GM19043 (cell line): ENCODE results near the gene NUP205.
"Not testable (repeated sequence)": the region's sequence is repeated elsewhere in the genome, so short reads cannot be mapped to it uniquely, and the experiment has no call there.

ENCODE experiments used
- ATAC-seq: cut with Tn5 transposase; IDR thresholded peaks from one replicate; pipeline ENCODE4 v1.9.1; 2021; ENCODE audit warnings: low read depth; ENCODE audit not compliant: unreplicated experiment

NUP205 gene

DNA sequence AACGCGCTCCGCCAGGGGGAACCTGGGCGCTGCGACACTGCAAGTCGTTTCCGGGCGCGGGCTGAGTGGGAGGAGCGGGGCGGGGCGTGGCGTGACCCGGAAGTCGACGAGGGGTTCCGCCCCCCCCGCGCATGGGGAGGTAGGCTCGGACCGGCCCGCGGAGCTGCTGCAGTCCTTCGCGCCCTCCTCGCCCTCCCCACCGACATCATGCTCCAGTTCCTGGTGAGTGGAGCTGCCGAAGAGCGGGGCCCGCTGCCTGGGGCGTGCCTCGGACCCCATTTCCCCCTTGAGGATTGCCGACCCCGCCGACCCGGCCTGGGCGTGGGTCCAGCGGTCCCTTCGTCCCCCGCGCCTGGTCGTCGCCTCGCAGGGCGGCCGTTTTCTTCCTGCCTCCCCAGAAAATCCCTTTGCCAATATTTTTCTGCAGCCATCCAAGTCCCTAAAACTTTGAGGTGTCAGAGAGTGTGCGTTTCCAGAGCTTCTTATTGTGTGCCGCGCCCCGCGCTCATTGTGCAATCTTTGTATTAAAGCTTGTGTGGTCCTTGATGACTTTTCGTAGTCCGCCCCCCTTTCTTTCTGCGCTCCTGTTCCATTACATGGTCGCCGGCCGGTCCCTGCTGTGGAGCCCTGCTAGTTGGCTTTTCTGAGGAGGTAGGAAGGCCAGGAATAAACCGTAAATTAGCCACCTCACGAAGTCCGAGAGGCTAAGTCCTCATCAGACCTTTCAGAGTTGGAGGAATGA, 104.8 kb downstream of the NUP205 start, which contains the start of gene STMP1:
Gene STMP1 (plus strand): TSS at position 142 of the 742 bp plus-strand sequence.
- ATAC-seq: peak; percentile 93

GRCh38 chr7:135664046-135664589, 106.4 kb downstream of the NUP205 start:
- no peak for ATAC-seq

GRCh38 chr7:135665042-135665441, 107.3 kb downstream of the NUP205 start:
- ATAC-seq: no peak

GRCh38 chr7:135666156-135666555, 108.4 kb downstream of the NUP205 start:
- ATAC-seq: no peak

GRCh38 chr7:135666846-135667245, 109.1 kb downstream of the NUP205 start:
- no peak for ATAC-seq

DNA sequence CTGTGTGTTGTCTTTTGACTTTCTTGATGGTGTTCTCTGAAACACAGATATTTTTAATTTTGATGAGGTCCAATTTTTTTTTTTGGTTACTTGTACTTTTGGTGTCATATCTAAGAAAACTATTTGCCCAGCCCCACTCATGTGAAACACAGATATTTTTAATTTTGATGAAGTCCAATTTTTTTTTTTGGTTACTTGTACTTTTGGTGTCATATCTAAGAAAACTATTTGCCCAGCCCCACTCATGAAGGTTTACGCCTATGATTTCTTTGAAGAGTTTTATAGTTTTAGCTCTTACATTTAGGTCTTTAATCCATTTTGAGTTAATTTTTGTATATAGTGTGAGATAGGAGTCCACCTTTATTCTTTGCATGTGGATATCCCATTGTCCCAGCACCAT, 109.9 kb downstream of the NUP205 start:
- ATAC-seq: not testable (repeated sequence)

- not testable (repeated sequence) for ATAC-seq
Measured at GRCh38 chr7:135668852-135669395, 111.2 kb downstream of the NUP205 start.

DNA sequence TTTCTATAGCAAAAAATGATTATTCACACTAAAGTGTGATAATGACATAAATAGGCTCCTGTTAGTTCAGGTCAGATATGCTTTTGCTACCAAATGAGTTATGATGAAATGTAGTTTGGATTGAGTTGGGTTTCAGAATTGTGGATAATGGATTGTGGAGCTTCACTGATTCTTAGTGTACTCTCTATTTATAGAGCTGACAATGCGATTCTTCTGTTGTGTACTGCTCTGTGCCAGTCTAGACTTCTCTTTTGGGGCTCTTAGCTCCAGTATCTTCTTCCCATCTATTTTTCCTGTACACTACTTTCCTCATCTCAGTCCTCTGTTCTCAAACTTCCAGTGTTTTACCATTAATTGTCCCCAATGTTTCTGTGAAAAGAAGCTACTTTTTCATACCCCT, 112.1 kb downstream of the NUP205 start:
- no peak for ATAC-seq

GRCh38 chr7:135670179-135670578, 112.5 kb downstream of the NUP205 start:
- ATAC-seq: no peak

- ATAC-seq: peak; percentile 59
Measured at GRCh38 chr7:135672560-135673359, 115.0 kb downstream of the NUP205 start.

DNA sequence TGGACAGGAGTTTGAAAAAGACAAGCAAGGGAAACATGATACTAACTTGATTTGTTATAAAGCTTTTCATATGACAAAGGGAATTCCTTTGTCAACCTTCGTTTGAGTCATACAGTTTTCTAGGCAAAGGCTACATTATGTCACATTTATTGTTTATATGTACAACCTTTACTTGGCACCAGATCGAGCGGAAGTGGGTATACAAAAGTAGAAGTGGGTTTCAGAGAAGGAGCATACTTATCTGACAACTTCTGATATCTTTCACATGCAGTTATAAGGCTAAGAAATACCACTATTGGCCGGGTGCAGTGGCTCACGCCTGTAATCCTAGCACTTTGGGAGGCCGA, 115.6 kb downstream of the NUP205 start:
- ATAC-seq: no peak

- no peak for ATAC-seq
Measured at GRCh38 chr7:135678612-135679575, 121.2 kb downstream of the NUP205 start.

DNA sequence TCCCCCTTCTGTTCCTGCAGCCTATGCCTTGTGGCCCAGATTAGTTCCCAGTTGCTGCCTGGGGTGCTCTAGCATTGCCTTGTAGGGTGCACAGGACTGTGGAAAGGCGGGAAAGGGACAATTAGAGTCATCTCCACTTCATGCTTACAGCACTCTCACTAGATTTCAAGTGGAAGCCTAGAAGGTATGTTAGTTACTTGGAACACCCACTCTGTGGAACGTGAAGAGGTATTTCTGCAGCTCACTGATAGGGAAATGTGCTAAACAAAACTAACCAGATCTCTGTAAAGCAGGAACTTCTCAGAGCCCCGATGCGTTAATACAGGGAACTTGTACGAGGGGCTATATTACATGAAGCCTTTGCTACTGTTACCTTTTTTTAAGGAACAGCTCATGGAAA, 124.0 kb downstream of the NUP205 start:
- ATAC-seq: no peak

GRCh38 chr7:135682191-135682590, 124.5 kb downstream of the NUP205 start:
- no peak for ATAC-seq

- no peak for ATAC-seq
Measured at GRCh38 chr7:135683609-135684008, 125.9 kb downstream of the NUP205 start.

- ATAC-seq: no peak
Measured at GRCh38 chr7:135684136-135684535, 126.4 kb downstream of the NUP205 start.

GRCh38 chr7:135684699-135685098, 127.0 kb downstream of the NUP205 start:
- ATAC-seq: no peak

DNA sequence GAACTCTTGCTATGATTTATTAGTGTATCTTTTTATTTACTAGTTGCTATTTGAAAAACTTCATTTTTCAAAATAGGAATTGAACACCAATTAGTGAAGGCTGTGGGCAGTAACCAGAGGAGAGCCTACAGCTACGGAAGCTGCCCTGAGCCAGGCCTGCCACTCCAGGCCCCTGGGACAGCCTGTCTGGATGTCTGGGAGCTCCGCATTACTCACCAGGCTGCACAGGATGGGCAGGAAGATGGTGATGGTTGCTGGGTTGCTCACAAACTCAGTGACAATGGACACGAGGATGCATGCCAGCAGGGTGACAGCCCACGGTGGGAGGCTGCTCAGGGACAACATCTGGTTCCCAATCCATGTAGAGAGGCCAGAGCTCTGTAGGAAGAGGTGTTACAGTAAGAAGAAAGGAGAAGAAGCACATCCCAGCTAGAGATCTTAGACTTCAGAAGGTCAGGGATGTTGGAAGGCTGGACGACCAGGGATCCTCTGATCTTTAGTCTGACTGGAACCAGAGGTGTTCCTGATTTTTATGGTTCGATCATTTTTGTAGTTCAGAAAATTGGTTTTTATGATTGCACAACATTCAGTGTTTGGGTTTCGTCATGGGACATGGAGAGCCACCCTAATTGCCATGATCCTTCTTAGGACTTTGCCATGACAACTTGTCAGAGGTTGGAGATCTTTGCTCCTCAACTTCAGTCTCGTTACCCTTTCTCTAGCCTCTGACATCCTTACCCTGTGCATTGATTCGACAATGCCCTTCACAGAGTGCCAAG, 127.8 kb downstream of the NUP205 start:
- ATAC-seq: no peak

DNA sequence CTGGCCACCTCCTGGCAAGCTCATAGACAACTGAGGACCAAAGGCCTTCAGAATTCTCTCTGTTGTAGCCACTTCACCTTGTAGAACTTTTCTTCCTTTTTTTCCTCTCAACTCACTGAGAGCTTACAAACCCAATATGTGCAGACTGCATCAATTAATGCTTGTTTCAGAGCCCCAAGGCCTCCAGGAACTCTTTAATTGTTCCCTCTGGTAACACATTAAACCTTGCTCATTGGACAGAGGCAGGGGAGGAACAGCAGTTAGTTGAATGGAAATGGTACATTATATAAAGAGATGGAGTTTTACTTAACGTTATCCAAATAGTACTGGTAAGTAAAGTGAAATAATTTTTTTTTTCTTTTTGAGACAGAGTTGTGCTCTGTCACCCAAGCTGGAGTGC, 129.7 kb downstream of the NUP205 start:
- ATAC-seq: no peak
